HuH-7.5 (cell line): ENCODE data around the gene NTN4.
"Not testable (repeated sequence)": the region's sequence is repeated elsewhere in the genome, so short reads cannot be mapped to it uniquely, and the experiment has no call there.

Experiments
- DNase-seq: peaks from one replicate; pipeline ENCODE4 v3.0.0; 2011; ENCODE audit warnings: low spot score

Gene NTN4

DNA sequence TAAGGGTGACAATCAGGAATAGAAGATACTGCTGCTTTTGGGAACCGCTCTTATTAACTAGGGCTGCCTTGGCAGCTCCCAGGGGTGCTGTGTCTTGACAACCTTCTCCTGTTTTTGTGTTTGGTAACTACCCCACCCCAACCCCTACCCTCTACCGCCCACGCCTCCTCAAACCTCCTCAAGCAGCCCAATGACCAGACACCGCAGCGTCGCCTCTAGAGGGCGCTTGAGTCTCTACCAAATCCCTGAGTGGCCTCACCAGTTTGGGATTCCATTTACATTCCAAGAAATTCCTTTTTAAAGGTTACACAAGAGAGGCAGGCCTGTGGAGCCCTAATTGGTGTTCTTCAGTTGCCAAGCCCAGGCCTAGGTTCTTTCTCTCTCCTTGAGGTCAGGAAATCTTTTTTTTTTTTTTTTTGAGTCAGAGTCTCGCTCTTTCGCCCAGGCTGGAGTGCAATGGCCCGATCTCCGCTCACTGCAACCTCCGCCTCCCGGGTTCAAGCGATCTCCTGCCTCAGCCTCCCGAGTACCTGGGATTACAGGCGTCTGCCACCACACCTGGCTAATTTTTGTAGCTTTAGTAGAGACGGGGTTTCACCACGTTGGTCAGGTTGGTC is 166.9 kb downstream of the NTN4 start:
- peak; percentile 48 for DNase-seq

DNA sequence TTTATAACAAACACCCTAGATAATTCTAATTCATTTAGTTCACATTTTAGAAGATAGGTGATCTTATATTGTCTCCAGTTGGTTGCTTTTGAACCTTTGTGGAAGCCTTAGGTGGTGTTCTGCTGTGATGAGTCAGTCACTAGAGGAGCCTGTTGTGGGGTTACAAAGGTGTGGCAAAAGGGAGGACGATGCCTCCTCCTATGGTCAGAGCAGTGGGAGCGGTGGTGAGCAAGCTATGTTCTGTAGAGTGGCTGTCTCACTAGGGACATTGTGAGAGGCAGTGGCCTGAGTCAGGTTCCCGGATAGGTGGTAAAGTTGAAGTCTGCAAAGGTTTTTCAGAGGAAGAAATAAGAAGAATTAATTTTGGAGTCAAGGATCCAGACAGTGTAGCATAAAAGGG is 167.7 kb downstream of the NTN4 start:
- no peak for DNase-seq

DNA sequence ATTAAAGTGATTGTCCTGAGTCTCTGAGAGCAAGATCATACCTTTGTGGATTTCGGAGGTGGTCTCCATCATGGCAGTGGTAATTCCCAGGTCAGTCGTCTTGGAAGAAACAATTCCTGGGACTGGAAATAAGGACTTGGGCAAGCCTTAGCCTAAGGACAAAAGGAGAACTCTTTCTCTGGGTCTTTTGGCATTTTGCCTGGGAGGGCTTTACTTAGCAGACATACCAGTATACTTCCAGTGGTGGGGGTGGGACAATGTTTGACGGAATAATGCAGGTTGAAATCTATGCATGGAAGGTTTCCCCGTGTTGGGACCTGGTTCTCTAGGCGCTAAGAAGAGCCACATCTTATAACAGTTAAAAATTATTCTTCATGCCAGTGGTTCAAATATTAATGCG is 168.8 kb downstream of the NTN4 start:
- DNase-seq = no peak

DNA sequence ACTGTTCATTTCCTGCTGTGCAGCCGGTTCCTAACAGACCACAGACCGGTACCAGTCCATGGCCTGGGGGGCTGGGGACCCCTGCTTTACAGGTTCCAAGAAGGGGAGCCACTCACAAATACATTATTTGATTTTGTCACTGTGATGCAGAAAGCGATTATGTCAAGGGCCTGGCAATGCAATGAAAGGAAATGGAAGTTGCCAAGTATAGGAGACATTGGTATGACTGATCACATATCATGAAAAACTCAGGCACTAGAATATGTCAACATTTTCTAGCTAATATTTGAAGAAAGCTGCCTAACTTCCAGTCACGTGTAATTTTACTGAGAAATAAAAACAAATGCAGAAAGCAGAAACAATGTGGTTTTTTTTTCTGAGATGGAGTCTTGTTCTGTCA is 170.4 kb downstream of the NTN4 start:
- no peak for DNase-seq

DNA sequence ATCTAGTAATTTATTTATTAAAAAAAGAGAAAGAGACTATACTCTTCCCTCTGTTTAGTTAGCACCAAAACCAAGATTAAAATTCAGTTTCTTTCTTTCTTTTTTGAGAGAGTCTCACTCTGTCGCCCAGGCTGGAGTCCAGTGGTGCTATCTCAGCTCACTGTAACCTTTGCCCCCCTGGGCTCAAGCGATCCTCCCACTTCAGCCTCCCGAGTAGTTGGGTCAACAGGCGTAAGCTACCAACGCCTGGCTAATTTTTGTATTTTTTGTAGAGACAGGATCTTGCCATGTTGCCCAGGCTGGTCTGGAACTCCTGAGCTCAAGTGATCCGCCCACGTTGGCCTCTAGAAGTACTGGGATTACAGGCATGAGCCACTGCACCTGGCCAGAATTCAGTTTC is 174.1 kb downstream of the NTN4 start:
- not testable (repeated sequence) for DNase-seq

DNA sequence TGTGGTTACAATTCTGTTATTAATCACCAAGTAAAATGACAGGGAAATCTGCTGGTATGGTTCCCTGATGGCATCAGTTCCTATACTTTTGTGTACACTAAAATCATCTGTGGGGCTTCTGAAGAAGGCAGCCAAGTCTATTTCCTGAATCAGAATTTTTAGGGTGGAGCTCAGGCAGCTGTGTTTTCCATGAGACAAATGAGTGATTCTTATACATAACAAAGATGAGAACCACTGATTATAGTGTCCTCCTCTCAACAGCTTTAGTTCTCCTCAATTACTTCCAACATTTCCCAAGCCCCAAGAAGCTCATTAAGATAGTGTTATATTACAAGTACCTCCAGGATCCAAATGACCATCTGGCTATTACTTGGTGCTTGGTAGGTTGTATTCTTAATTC is 174.8 kb downstream of the NTN4 start:
- no peak for DNase-seq

DNA sequence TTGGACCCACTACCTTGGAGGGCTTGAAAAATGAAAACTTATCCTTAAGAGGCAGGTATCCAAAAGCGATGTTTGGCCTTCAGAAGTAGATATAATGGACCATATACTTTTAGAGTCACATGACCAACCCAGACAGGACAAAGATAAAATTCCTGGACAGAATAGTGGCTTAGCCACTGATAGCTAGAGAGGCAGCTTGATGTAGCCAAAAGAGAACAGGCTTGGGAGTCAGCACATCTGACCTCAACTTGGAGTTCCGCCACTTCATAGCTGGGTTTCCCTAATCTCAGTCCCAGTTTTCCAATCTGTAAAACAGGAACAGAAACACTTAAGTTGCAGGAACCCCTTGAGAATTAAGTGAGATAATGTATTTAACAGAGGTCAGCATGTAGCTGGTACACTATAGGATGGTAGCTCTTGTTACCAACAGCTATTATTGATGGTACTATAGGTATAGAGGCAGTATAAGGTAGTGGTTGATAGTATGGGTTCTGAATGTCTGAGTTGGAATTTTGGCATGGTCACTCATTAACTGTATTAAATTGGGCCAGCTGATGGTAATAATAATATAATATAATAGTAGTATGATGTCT is 176.1 kb downstream of the NTN4 start:
- DNase-seq = no peak

DNA sequence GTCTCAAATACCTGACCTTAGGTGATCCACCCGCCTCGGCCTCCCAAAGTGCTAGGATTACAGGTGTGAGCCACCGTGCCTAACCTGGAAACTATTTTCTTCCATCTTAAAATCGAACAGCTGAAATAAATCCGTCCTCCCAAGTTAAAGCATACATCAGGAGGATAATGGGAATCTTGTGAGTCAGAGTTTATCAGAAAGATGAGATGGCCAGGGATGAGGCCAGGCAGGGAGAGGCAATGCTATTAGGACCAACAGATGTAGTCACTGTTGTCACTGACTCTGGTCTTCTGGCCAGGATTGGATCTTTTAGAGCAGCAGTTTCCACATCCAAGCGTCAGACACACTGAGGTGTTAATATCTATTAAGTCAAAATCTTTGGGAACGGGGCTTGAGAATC is 177.5 kb downstream of the NTN4 start:
- no peak for DNase-seq

DNA sequence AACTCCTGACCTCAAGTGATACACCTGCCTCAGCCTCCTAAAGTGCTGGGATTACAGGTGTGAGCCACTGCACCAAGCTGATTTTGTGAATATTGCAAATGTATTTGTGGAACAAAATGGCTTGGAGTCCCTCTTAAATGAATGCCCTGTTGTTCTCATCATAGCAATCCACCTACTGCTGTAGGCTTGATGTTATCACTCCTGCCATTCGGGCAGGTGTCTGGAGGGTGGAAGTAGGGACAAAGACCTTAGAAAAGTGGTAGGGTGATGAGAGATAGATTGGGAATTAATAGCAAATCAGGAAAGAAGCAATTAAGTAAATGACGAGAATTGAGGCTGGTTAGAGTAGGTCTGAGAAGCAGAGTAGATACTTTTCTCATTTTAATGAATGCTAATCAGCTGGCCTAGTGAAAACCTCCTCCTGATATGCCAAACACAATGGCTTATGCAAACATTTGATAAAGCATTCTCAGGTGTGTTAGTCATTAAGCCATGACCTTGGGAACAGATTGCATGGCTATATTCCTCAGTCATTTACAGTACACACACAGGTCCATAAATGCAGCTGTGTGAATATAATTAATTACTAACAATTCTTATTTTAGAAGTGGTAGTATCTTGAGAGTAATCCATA is 178.8 kb downstream of the NTN4 start:
- DNase-seq = no peak

DNA sequence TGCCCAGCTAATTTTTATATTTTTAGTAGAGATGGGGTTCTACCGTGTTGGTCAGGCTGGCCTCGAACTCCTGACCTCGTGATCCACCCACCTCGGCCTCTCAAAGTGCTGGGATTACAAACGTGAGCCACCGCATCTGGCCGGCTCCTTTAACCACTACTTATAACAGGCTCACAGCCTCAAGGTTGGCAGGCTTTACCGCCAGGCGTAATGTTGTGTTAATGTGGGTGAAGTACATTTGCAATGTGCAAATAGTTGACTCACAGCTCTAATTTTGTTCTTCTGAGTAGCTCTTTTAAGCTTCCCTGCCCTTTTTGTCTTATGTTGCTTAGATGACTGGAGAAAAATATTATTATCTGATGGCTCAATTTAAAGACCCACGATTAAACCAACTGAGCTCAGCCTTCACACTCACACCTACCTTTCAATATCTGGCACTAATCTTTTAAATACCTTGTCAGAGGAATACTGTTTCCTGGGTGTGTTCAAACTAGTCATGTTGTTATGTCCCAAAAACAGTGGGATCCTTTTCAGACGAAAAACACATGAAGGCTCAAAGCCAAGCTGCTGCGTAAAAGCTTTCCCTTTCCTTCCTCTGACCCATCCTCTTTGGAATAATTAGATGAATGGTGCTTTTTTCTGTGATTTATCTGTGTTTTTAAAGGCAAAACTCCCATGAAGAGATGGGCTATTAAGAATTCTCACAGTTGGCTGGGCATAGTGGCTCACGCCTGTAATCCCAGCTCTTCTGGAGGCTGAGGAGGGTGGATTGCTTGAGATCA is 182.1 kb downstream of the NTN4 start:
- DNase-seq = no peak
